ENCODE results near the gene CISH. TPM values are rescaled to one million over a fixed set of nuclear protein-coding genes. Genes with fewer than 3 reads are reported as not detected.

Gene CISH
- total RNA-seq, 1 donor from 2014 or later = 0.13 TPM

- DNase-seq (ENCODE audit: low read depth in 2 of 2) = no peak
Measured at GRCh38 chr3:50599115-50599715, 12.4 kb downstream of the CISH start.

GRCh38 chr3:50594253-50594785, 17.3 kb downstream of the CISH start:
- no peak for DNase-seq (ENCODE audit: low read depth in 2 of 2)

DNA sequence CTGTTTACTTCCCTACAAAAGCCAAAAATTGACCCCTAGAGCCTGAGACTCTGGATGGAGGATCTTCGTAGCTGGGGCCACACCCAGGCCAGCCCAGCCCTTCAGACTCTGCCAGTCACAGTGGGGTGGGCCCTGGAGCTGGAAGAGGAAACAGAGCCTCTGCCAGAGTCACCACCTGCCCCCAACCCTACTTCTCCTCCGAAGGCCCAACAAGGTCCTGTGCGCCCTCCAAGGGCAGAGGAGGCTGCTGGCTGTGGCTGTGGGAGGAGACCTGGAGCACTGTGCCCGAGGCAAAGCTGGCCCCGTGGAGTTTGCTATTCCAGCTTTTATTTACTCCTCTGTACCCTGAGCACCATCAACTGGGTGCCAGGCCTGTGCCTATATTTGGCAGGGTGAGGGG, 19.0 kb downstream of the CISH start:
- DNase-seq (ENCODE audit: low read depth in 2 of 2) = no peak

DNA sequence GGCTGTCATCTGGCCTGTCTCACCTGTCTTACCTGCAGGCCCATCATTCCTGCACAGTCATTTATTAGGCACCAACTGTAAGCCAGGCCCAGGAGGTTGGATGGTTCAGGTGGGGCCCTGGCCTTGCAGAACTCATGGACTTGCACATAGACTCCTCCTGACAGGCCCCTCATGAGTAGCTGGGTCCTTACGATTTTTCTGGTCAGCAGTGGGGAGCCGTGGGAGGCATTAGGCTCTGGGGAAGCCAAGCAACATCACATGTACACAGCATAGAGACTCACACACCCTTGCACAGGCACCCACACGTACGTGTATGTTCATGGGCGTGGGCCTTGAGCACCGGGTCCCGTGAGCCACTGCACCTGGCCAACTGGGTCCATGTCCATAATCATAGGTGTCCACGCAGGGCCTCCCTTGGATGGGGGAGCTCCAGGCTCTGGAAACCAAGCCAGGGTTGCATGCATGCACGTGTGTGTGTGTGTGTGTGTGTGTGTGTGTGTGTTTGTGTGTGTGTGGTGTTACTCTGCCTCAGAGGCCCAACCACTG, 20.3 kb downstream of the CISH start:
- DNase-seq (ENCODE audit: low read depth in 2 of 2) = no peak

DNA sequence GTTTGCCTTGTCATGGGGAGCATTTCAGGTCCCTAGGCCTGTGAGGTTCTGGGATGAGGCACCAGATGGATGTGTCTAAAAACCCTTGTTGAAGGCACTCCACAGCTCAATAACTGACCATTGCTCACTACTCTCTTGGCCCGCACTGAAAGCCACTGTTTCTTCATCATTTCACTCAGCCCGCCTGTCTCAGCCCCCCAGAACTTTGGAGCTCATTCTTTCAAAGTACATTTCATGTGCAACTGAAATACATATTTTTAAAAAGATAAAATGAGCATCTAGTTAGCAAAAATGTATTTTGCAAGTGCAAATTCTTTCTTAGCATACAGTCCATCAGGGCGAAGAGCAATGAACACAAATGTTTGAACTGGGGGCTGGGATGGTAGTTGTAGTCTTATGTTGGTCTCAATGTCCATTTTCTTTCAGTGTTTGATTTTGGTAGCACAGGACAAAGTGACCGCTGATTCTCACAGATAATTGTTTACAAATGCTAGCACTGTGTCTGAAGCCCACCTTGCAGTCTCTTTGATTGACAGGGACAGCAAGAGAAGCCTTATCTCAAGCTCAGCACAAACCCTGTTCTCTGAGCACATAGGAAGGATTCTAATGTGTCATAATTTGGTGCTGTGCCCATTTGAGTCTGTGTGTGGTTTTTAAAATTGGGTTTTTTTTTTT, 22.7 kb downstream of the CISH start:
- DNase-seq (ENCODE audit: low read depth in 2 of 2) = no peak

DNA sequence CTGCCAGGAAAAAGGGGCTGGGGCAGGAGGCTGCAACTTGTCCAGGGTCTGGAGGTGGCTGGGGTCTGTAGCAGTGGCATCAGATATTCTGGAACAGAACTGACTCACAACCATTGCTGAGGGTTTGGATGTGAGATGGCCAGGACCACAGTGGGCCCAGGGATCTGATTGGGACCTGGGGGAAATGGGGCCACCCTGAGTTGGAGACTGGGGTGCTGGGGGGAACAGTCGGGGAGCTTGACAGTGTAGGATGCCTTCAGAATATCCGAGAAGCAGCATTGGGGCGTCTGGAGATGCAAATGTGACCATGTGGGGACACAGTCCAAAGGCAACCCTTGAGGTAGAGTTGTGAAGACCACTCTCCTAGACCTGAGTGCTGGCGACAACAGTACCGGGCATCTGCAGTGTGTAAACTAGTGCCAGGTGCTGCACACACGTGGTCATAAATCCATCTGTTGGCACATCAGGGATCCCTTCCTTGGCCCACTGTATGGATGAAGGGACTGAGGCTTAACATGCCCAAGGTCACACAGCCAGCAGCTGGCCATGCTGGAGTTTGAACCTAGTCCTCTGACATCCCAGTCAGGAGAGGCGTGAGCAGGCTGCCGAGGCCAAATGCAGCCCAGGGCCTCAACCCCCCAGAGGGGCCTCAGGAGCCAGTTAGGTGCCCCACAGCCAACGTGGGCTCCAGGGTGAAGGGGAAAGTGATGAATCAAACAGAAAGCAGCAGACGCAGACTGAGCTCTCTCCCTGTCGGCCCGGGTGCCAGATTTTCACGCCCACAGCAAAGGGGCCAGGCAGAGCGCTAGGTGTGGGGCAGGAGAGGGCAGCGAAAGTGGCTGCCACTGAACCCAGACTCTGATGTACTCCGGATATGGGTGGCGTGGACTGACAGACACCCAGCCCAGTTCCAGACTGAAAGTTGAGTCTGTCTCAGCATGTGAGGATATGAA, 23.5 kb downstream of the CISH start:
- DNase-seq (ENCODE audit: low read depth in 2 of 2) = no peak

DNA sequence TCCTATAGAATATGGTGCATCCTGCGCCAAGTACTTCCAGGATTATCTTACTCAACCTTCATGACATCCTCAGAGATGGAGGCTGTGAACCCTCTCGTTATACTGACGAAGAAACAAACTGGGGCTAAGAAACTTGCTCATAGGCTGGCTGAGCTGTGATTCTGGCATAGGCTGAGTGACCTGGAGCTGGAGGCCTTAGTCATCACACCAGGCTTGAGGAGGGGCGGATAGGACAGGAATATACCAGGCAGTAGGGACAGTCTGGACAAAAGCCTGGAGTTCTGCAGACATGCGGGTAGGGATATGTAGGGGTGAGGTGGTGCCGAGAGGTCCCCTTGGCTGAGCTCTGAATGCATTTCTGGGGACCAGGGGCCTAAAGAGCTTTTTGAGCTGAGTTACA, 24.2 kb downstream of the CISH start:
- DNase-seq (ENCODE audit: low read depth in 2 of 2) = no peak

DNA sequence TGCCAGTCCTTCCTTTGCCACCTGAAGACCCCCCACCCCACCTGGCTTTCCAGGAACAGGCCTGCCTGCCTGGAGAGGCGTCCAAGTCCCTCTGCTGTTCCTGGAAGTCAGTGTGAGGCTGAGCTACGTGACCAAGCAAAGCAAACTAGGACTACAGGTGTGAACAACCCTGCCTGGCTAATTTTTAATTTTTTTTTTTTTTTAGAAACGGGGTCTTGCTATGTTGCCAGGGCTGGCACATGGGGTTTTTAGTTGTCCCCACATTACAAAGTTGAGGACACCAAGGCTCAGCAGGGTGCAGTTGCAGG, 24.9 kb downstream of the CISH start:
- no peak for DNase-seq (ENCODE audit: low read depth in 2 of 2)

- DNase-seq (ENCODE audit: low read depth in 2 of 2) = no peak
Measured at GRCh38 chr3:50585919-50586762, 25.4 kb downstream of the CISH start.

DNA sequence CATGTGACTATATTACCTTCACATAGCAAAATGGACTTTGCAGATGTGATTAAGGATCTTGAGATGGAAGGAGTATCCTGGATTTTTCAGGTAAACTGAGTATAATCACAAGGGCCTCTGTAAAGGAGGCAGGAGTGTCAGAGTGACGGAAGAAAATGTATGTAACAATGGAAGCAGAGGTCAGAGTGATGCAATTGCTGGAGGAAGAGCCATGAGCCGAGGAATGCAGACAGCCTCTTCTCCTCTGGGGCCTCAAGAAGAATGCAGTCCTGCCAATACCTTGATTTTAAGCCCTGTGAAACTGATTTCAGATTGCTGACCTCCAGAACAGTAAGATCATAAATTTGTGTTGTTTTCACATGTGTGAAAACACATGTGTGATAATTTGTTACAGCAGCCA, 27.2 kb downstream of the CISH start:
- DNase-seq (ENCODE audit: low read depth in 2 of 2) = no peak

- no peak for DNase-seq (ENCODE audit: low read depth in 2 of 2)
Measured at GRCh38 chr3:50583897-50584296, 27.7 kb downstream of the CISH start.

DNA sequence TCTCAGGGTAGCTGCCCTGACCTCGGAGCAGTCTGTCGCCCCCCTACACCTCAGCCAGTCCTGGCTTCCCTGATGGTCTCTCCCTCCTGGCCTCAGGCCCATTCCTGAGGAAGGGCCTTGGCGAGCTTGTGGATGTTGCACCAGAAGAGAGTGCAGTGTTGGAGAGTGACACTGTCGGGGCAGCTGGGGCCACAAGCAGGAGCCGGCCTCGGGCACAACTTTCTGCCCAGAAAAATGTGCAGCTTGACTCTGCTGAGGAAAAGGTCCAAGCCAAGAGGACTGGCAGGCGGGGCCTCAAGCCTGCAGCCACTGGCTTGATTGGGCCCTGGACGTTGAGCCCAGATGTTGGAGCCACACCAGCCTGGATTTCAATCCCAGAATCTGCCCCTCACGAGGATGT, 29.5 kb downstream of the CISH start:
- DNase-seq (ENCODE audit: low read depth in 2 of 2) = no peak

DNA sequence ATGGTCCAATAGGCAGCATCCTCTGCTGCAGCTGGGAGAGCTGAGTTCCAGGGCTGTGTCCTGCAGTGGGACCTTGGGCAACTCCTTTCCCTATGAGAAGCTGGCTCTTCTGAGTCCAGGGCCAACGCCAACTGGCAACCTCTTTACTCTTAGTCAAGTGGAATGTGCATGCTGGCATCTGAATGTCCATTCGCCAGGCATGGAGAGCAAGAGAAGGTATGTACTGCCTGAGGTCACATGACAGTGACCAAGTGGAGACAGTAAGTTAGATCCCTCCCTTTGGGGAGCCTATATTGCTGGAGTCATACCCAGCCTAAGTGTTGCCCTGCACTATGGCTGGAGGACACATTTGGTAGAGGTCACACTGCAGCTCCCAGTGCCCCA, 30.1 kb downstream of the CISH start:
- no peak for DNase-seq (ENCODE audit: low read depth in 2 of 2)

GRCh38 chr3:50580683-50581458, 30.7 kb downstream of the CISH start:
- no peak for DNase-seq (ENCODE audit: low read depth in 2 of 2)

DNA sequence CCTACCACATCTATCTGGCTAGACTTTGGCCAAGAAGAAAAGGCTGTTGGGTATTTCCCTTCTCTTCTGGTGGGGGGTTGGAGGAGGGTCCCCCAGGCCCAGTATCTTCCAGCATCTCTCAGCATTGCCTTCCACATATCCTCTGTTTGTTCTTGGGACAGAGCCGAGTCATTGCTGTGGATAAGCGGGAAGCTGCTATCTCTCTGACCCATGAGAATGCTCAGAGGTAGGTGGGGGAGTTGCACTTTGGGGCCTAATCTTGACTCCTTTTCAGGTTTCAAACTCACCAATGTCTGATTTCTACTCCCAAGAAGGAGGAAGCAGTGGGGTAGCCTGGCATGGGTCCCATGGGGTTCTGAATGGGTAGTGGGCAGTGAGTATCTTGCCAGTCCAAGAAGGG, 34.2 kb downstream of the CISH start:
- no peak for DNase-seq (ENCODE audit: low read depth in 2 of 2)

GRCh38 chr3:50575372-50575771, 36.2 kb downstream of the CISH start:
- DNase-seq (ENCODE audit: low read depth in 2 of 2) = no peak

GRCh38 chr3:50574444-50574831, 37.1 kb downstream of the CISH start:
- DNase-seq (ENCODE audit: low read depth in 2 of 2) = no peak

GRCh38 chr3:50573566-50574443, 37.8 kb downstream of the CISH start:
- DNase-seq (ENCODE audit: low read depth in 2 of 2) = no peak

GRCh38 chr3:50572801-50573371, 38.7 kb downstream of the CISH start:
- DNase-seq (ENCODE audit: low read depth in 2 of 2) = no peak

All from dermis microvascular lymphatic vessel endothelial cell (primary cell).